B cell (primary cell): ENCODE measurements around the gene AATK. TPM values are rescaled to one million over a fixed set of nuclear protein-coding genes. Genes with fewer than 3 reads are reported as not detected.

Experiments used
- ATAC-seq: fragments of 200-7000 bp; cut with Tn5 transposase; one replicate; pipeline ENCODE4 v1.10.0; 2021; ENCODE audit warnings: low read depth, mild to moderate bottlenecking, moderate number of reproducible peaks, moderate library complexity
- CTCF ChIA-PET: fragments of 350-600 bp; sonication (Branson Sonifier 250); formaldehyde crosslinking; loops from one replicate; lab custom pipeline; 2021; ENCODE audit warnings: antibody characterized with exemption, inconsistent platforms; lab: Charles Lee
- POLR2A ChIA-PET: fragments of 350-600 bp; sonication (Branson Sonifier 250); formaldehyde crosslinking; loops from one replicate; lab custom pipeline; 2021; ENCODE audit warnings: antibody characterized with exemption; lab: Charles Lee
- DNase-seq: peaks from one replicate; pipeline ENCODE4 v3.0.0; 2013
- H2AFZ ChIP-seq: 2 replicates; pipeline ENCODE4 v1.6.1; 2012; ENCODE audit warnings: mild to moderate bottlenecking, low read depth, low read length; ENCODE audit not compliant: insufficient read depth, poor library complexity, severe bottlenecking
- H3K27ac ChIP-seq, 2 donors: 1 replicate in 1 of 2; 2 replicates in 1 of 2; pipeline ENCODE4 v1.5.1; 2012 to 2013; ENCODE audit warnings: low read length in 2 of 2, mild to moderate bottlenecking in 2 of 2, moderate library complexity in 1 of 2
- H3K27me3 ChIP-seq, 4 experiments: fragments of 200-600 bp in 1 of 4; sonication (generic) in 1 of 4; replicated peaks in 1 of 4; 1 replicate in 2 of 4; 2 replicates in 2 of 4; pipeline versions ENCODE4 v1.6.1 to v1.7.0; 2013 to 2016; ENCODE audit warnings: low read length in 3 of 4, mild to moderate bottlenecking in 2 of 4, mixed read lengths in 1 of 4, moderate library complexity in 1 of 4; ENCODE audit not compliant: insufficient read depth in 4 of 4, control insufficient read depth in 3 of 4; ENCODE audit errors: control extremely low read depth in 1 of 4
- H3K36me3 ChIP-seq, 2 experiments: replicated peaks in 1 of 2; 1 replicate in 1 of 2; 2 replicates in 1 of 2; pipeline versions ENCODE4 v1.6.1 to v1.7.1; 2013; ENCODE audit warnings: low read length in 1 of 2; ENCODE audit not compliant: insufficient read depth in 2 of 2, control insufficient read depth in 1 of 2; ENCODE audit errors: control extremely low read depth in 1 of 2, extremely low read depth in 1 of 2
- H3K4me1 ChIP-seq, 2 donors: fragments of 200-600 bp in 1 of 2; sonication (generic) in 1 of 2; 1 replicate in 1 of 2; 2 replicates in 1 of 2; pipeline versions ENCODE4 v1.5.1 to v1.6.1; 2013 to 2017; ENCODE audit warnings: low read length in 2 of 2; ENCODE audit not compliant: control insufficient read depth in 2 of 2, insufficient read depth in 2 of 2
- H3K4me2 ChIP-seq: replicated peaks from 2 replicates; pipeline ENCODE3; 2012; ENCODE audit warnings: mild to moderate bottlenecking, low read depth, low read length; ENCODE audit not compliant: poor library complexity, severe bottlenecking
- H3K4me3 ChIP-seq, 5 experiments: fragments of 200-600 bp in 1 of 5; sonication (generic) in 1 of 5; 1 replicate in 3 of 5; 2 replicates in 2 of 5; pipeline versions ENCODE4 v1.5.1 to v1.7.0; 2011 to 2016; ENCODE audit warnings: low read length in 4 of 5, mild to moderate bottlenecking in 4 of 5, low read depth in 2 of 5, control low read depth in 1 of 5, moderate library complexity in 1 of 5; ENCODE audit not compliant: insufficient read depth in 1 of 5; ENCODE audit errors: control extremely low read depth in 1 of 5, extremely low read depth in 1 of 5
- H3K79me2 ChIP-seq: fragments of 200-600 bp; sonication (generic); one replicate; pipeline ENCODE4 v1.6.0; 2016; ENCODE audit warnings: low read length; ENCODE audit not compliant: control insufficient read depth, insufficient read depth
- H3K9ac ChIP-seq: fragments of 200-600 bp; sonication (generic); 2 replicates; pipeline ENCODE4 v1.6.1; 2017; ENCODE audit warnings: mild to moderate bottlenecking, low read length, moderate library complexity
- H3K9me3 ChIP-seq, 3 donors: one replicate each; pipeline versions ENCODE4 v1.6.1 to v1.7.1; 2013; ENCODE audit warnings: low read length in 2 of 3; ENCODE audit not compliant: control insufficient read depth in 2 of 3, insufficient read depth in 1 of 3; ENCODE audit errors: control extremely low read depth in 1 of 3
- H4K20me1 ChIP-seq: 2 replicates; pipeline ENCODE4 v1.6.0; 2012; ENCODE audit warnings: mild to moderate bottlenecking, low read length; ENCODE audit not compliant: insufficient read depth, control insufficient read depth, poor library complexity, severe bottlenecking
- H3K27ac Mint-ChIP-seq: one replicate; pipeline ENCODE4 v1.8.0; 2021; ENCODE audit warnings: mixed read lengths
- H3K27me3 Mint-ChIP-seq: one replicate; pipeline ENCODE4 v1.8.0; 2021; ENCODE audit warnings: mixed read lengths
- H3K4me1 Mint-ChIP-seq: one replicate; pipeline ENCODE4 v1.8.0; 2021; ENCODE audit warnings: mixed read lengths
- H3K4me3 Mint-ChIP-seq: one replicate; pipeline ENCODE4 v1.8.0; 2021; ENCODE audit warnings: mixed read lengths
- H3K9me3 Mint-ChIP-seq: one replicate; pipeline ENCODE4 v1.8.0; 2022; ENCODE audit warnings: mixed read lengths; ENCODE audit not compliant: insufficient read depth
- EZH2 ChIP-seq: IDR thresholded peaks from 2 replicates; pipeline ENCODE4 v1.6.1; 2012; ENCODE audit warnings: borderline replicate concordance, low read depth, mild to moderate bottlenecking, moderate library complexity, low read length; ENCODE audit not compliant: insufficient read depth, poor library complexity, severe bottlenecking
- WGBS: methylation state at CpG from one replicate; pipeline ENCODE4 v1.1.5; 2013; ENCODE audit warnings: missing lambda C conversion rate; ENCODE audit not compliant: insufficient coverage; 5-methylcytosine and 5-hydroxymethylcytosine counted together
- intact Hi-C: fragments of 100-400 bp; cut with micrococcal nuclease; formaldehyde crosslinking; loops from one replicate; pipeline ENCODE4 v1.10.0; 2022
- polyA plus RNA-seq: library from polyadenylated mRNA; depleted of rRNA; stranded (reverse); fragments of >200 nt; gene quantifications from 2 replicates; pipeline ENCODE4 v1.2.3, GENCODE V29; 2012
- total RNA-seq, 2 donors: library from RNA; stranded (reverse); fragments of 120-200 nt in 1 of 2; gene quantifications; 1 replicate in 1 of 2; 2 replicates in 1 of 2; pipeline versions ENCODE4 v1.2.3 to v1.2.4, GENCODE V29; 2013 to 2022
- TF ChIP-seq, protein P1 (sequence below): fragments of 200-600 bp; IDR thresholded peaks from one replicate; pipeline ENCODE4 v1.8.0; 2022; ENCODE audit warnings: antibody characterized with exemption, mild to moderate bottlenecking

The AATK gene
- total and polyA plus RNA-seq, 2 donors (not counting 1 experiment from before 2014, with no cell fraction given), result 0.21 to 1.7 TPM

DNA sequence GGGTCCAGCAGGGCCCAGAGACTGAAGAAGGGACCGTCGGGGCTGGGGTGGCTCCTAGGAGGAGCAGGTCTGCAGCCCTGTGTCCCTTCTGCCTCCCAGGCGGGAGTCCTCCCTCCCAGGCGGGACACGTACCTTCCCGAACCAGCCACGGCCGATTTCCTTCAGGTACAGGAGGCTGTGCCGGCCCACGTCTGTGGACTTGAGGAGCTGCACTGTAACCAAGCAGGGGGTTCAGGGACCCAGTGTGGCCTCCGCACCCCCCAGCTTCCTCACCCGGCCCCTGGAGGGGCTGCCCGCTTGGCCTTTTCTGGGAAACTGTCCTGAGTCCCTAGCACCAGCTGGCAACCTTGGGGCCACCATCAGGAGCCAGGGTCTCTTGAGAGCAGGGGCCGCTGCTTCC, 37.7 kb downstream of the AATK start:
- H3K9me3 Mint-ChIP-seq, result no peaks in the 10 kb centered on the region
- H3K9ac ChIP-seq, result no peak overlapping the region
- no peak overlapping the region for H3K4me3 ChIP-seq
- H3K36me3 ChIP-seq, result no peaks in the 10 kb centered on the region
- H3K9me3 ChIP-seq, result no peaks in the 10 kb centered on the region
- H4K20me1 ChIP-seq, result no peaks in the 10 kb centered on the region
- no peak overlapping the region for H3K27ac Mint-ChIP-seq
- no peaks in the 10 kb centered on the region for H3K4me1 Mint-ChIP-seq
- CTCF ChIA-PET, result no interaction called here
- H3K27ac ChIP-seq, result no peak overlapping the region
- ATAC-seq (no peak), DNase-seq (no peak)
- intact Hi-C loops, result no loop called here
- no peaks in the 10 kb centered on the region for H3K4me1 ChIP-seq
- H3K4me3 Mint-ChIP-seq, result no peak overlapping the region
- no peaks in the 10 kb centered on the region for H3K79me2 ChIP-seq
- no peak overlapping the region for H3K4me2 ChIP-seq
- no peak overlapping the region for H2AFZ ChIP-seq
- POLR2A ChIA-PET, result no interaction called here
- WGBS, result 94% methylated on average over 14 of the region's 14 CpGs
- H3K27me3 Mint-ChIP-seq, result no peaks in the 10 kb centered on the region
- TF ChIP-seq, protein P1, sequence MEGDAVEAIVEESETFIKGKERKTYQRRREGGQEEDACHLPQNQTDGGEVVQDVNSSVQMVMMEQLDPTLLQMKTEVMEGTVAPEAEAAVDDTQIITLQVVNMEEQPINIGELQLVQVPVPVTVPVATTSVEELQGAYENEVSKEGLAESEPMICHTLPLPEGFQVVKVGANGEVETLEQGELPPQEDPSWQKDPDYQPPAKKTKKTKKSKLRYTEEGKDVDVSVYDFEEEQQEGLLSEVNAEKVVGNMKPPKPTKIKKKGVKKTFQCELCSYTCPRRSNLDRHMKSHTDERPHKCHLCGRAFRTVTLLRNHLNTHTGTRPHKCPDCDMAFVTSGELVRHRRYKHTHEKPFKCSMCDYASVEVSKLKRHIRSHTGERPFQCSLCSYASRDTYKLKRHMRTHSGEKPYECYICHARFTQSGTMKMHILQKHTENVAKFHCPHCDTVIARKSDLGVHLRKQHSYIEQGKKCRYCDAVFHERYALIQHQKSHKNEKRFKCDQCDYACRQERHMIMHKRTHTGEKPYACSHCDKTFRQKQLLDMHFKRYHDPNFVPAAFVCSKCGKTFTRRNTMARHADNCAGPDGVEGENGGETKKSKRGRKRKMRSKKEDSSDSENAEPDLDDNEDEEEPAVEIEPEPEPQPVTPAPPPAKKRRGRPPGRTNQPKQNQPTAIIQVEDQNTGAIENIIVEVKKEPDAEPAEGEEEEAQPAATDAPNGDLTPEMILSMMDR, result no peak
- TF ChIP-seq EZH2, result no peak
- no peaks in the 10 kb centered on the region for H3K27me3 ChIP-seq

DNA sequence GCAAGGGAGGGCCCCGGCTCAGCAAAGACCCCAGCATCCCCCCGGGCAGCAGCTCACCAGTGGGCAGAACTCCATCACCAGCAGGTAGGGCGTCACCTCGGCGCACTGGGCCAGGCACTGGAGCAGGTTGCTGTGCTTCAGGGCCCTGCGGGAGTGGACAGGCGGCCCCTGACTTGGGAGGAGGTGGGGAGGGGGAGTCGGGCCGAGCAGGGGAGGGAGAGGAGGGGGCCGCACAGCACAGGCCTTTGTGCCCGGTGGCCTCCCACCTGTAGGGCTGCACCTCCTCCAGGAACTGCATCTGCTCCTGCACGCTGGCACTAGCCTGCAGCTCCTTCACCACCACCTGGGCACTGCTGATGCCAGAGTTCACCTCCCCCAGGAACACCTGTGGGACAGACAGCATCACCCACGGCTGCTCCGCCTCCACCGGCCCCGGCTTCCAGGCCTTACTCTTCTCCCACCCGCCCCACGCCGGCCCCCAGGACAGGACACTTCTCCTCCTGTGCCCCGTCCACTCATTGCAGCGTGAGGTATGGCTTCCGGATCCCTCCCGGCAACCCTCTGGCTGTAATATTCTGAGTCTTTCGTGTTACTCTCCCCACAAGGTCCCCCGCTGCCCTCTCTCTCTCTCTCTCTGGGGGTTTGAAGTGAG, 38.4 kb downstream of the AATK start:
- H3K4me3 ChIP-seq, result no peak overlapping the region
- no peaks in the 10 kb centered on the region for H4K20me1 ChIP-seq
- H3K27ac ChIP-seq, result no peak overlapping the region
- H3K27ac Mint-ChIP-seq, result no peak overlapping the region
- H3K4me1 Mint-ChIP-seq, result no peaks in the 10 kb centered on the region
- H3K9me3 ChIP-seq, result no peaks in the 10 kb centered on the region
- H3K4me1 ChIP-seq, result no peaks in the 10 kb centered on the region
- POLR2A ChIA-PET, result no interaction called here
- H3K27me3 Mint-ChIP-seq, result no peaks in the 10 kb centered on the region
- 87% methylated on average over 19 of the region's 25 CpGs for WGBS
- no peaks in the 10 kb centered on the region for H3K79me2 ChIP-seq
- H3K27me3 ChIP-seq, result no peaks in the 10 kb centered on the region
- H3K9ac ChIP-seq, result no peak overlapping the region
- ATAC-seq (no peak), DNase-seq (no peak)
- CTCF ChIA-PET, result no interaction called here
- no peak overlapping the region for H2AFZ ChIP-seq
- intact Hi-C loops, result no loop called here
- TF ChIP-seq, protein P1, result no peak
- TF ChIP-seq EZH2, result no peak
- no peaks in the 10 kb centered on the region for H3K36me3 ChIP-seq
- H3K9me3 Mint-ChIP-seq, result no peaks in the 10 kb centered on the region
- H3K4me3 Mint-ChIP-seq, result no peak overlapping the region
- H3K4me2 ChIP-seq, result no peak overlapping the region
